Measurements from ENCODE around the gene LAMTOR5. TPM values are rescaled to one million over a fixed set of nuclear protein-coding genes. Genes with fewer than 3 reads are reported as not detected.

LAMTOR5 gene
- total RNA-seq, 6 donors from 2014 or later, result 26.5 to 130 (median 89.9) TPM

- H3K36me3 ChIP-seq, result peaks cover 0 to 34% (median 8%) of the 10 kb centered on the region in 4 donors
- 88 to 95% methylated on average over 3 of the region's 3 CpGs for WGBS, 2 donors
These were observed 43.3 kb downstream of the LAMTOR5 start for GRCh38 chr1:110364221-110364620.

DNA sequence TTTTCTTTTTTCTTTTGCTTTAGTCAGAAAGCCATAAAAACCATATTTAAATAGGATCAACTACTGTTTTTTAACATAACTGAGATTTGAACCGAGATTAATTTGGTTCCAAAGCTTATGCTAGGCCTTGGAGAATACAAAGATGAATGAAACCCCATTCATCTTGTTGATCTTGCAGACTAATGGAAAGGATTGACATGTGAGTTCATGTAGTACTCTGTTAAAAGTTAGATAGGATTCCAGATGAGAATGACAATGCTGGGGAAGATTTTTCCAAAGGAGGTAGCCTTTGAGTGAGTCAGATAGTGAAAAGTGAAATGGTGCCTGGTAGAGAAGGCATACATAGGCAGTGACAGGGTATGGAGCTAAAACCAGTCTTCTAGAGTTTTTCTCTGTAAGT is 45.6 kb downstream of the LAMTOR5 start:
- Histone ChIP-seq H3K4me3 (no peak overlapping the region), H3K27ac (no peak overlapping the region), H3K27me3 (no peaks in the 10 kb centered on the region), H3K9me3 (no peaks in the 10 kb centered on the region), H3K36me3 (peaks cover 0 to 38% (median 8%) of the 10 kb centered on the region in 4 donors), H3K4me1 (peaks cover 0 to 8% (median 2%) of the 10 kb centered on the region in 4 donors)
- DNase-seq, result no peak
- no peak for ATAC-seq (ENCODE audit: low FRiP score in 2 of 2)
- WGBS, 2 donors, result 88 to 97% methylated on average over 1 of the region's 1 CpG
- TF ChIP-seq POLR2AphosphoS5 (IDR thresholded peaks at IDR 0.05) (no peak), EP300 (IDR thresholded peaks at IDR 0.05) (no peak), POLR2A (IDR thresholded peaks at IDR 0.05) (no peak)
- TF ChIP-seq, protein P1, sequence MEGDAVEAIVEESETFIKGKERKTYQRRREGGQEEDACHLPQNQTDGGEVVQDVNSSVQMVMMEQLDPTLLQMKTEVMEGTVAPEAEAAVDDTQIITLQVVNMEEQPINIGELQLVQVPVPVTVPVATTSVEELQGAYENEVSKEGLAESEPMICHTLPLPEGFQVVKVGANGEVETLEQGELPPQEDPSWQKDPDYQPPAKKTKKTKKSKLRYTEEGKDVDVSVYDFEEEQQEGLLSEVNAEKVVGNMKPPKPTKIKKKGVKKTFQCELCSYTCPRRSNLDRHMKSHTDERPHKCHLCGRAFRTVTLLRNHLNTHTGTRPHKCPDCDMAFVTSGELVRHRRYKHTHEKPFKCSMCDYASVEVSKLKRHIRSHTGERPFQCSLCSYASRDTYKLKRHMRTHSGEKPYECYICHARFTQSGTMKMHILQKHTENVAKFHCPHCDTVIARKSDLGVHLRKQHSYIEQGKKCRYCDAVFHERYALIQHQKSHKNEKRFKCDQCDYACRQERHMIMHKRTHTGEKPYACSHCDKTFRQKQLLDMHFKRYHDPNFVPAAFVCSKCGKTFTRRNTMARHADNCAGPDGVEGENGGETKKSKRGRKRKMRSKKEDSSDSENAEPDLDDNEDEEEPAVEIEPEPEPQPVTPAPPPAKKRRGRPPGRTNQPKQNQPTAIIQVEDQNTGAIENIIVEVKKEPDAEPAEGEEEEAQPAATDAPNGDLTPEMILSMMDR (IDR thresholded peaks at IDR 0.05), result no peak

More at GRCh38 chr1:110364221-110364620, 43.3 kb downstream of the LAMTOR5 start:
- TF ChIP-seq, protein P1 (IDR thresholded peaks at IDR 0.05), result no peak
- no peak for TF ChIP-seq EP300 (IDR thresholded peaks at IDR 0.05)
- no peak for TF ChIP-seq POLR2A (IDR thresholded peaks at IDR 0.05)
- no peak for TF ChIP-seq POLR2AphosphoS5 (IDR thresholded peaks at IDR 0.05)
- no peak for ATAC-seq (ENCODE audit: low FRiP score in 2 of 2)
- H3K4me1 ChIP-seq, result no peaks in the 10 kb centered on the region
- no peak overlapping the region for H3K4me3 ChIP-seq
- H3K9me3 ChIP-seq, result no peaks in the 10 kb centered on the region
- H3K27ac ChIP-seq, result no peak overlapping the region
- H3K27me3 ChIP-seq, result no peaks in the 10 kb centered on the region
- DNase-seq, result no peak

- Histone ChIP-seq H3K27me3 (no peaks in the 10 kb centered on the region), H3K27ac (no peak overlapping the region), H3K4me3 (no peak overlapping the region), H3K36me3 (peaks cover 0 to 37% (median 8%) of the 10 kb centered on the region in 4 donors), H3K9me3 (no peaks in the 10 kb centered on the region), H3K4me1 (peaks cover 0 to 17% (median 2%) of the 10 kb centered on the region in 4 donors)
- TF ChIP-seq, protein P1 (IDR thresholded peaks at IDR 0.05), result no peak
- no peak for TF ChIP-seq EP300 (IDR thresholded peaks at IDR 0.05)
- no peak for TF ChIP-seq POLR2A (IDR thresholded peaks at IDR 0.05)
- TF ChIP-seq POLR2AphosphoS5 (IDR thresholded peaks at IDR 0.05), result no peak
- no peak for DNase-seq
- WGBS, 2 donors, result 87 to 93% methylated on average over 2 of the region's 2 CpGs
- ATAC-seq (ENCODE audit: low FRiP score in 2 of 2), result no peak
These were observed 47.1 kb downstream of the LAMTOR5 start for GRCh38 chr1:110360431-110360830.

GRCh38 chr1:110356379-110356778 is 51.1 kb downstream of the LAMTOR5 start:
- H3K9me3 ChIP-seq, result no peaks in the 10 kb centered on the region

More at GRCh38 chr1:110356379-110356778, 51.1 kb downstream of the LAMTOR5 start:
- TF ChIP-seq, protein P1 (IDR thresholded peaks at IDR 0.05), result no peak
- TF ChIP-seq POLR2AphosphoS5 (IDR thresholded peaks at IDR 0.05) (no peak), EP300 (IDR thresholded peaks at IDR 0.05) (no peak), POLR2A (IDR thresholded peaks at IDR 0.05) (no peak)
- Histone ChIP-seq H3K27ac (no peak overlapping the region), H3K4me1 (peaks cover 0 to 24% (median 3%) of the 10 kb centered on the region in 4 donors), H3K4me3 (no peak overlapping the region), H3K27me3 (no peaks in the 10 kb centered on the region), H3K36me3 (peaks cover 0 to 24% (median 0%) of the 10 kb centered on the region in 4 donors)
- ATAC-seq (ENCODE audit: low FRiP score in 2 of 2) (peak in 1 of 2 donors; percentile 15), DNase-seq (no peak)
- 76 to 84% methylated on average over 2 of the region's 2 CpGs for WGBS, 2 donors
